ENCODE results near the gene NUP210.

GRCh38 chr3:13286873-13287272, 133.2 kb downstream of the NUP210 start:
- no peak for TF ChIP-seq POLR2AphosphoS5 (IDR thresholded peaks at IDR 0.05; ENCODE audit: low read depth, low read length)
- no peak for TF ChIP-seq TAF1 (IDR thresholded peaks at IDR 0.05; ENCODE audit: borderline replicate concordance, insufficient read depth, low read length)

Data from PFSK-1 (cell line).